NCI-H2196 treated with DMSO at 0.1 percent for 48 hours (cell line): Measurements from ENCODE around the gene SPOCD1.

Experiments used
- DNase-seq: peaks from one replicate; lab custom pipeline; 2025; ENCODE audit not compliant: unreplicated experiment; lab: John Stamatoyannopoulos, UW

The SPOCD1 gene

DNA sequence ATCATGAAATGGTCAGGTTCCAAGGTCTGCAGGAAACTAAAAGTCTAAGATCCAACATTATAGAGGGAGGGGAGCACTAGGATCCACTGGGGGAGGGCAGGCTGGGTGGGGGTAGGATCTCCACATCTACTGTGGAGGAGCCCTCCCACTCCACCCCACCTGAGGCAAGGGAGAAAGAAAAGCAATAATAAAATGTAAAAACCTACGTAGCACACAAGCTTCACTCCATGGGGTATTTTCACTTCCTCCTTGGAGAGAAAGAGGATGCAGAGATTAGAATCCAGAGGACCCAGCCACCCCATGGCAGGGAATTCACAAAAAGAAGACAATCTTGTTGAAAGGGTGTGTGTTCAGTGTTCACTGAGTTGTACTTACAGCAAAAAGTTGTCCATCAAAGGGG is 14.4 kb downstream of the SPOCD1 start:
- DNase-seq, result no peak

DNA sequence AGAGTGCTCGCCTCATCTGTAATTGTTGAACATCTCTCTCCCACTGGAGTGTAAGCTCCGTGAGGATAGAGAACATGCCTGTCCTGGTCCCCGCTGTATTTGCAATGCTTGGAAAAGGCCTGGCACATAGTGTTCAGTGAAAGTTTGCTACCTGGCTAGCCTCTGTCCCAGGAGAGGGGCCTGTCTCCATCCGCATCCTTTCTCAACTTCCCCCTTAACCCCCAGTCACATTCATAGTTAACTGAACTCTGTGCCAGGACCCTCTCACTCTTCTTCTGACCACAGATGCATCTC is 15.2 kb downstream of the SPOCD1 start:
- no peak for DNase-seq

DNA sequence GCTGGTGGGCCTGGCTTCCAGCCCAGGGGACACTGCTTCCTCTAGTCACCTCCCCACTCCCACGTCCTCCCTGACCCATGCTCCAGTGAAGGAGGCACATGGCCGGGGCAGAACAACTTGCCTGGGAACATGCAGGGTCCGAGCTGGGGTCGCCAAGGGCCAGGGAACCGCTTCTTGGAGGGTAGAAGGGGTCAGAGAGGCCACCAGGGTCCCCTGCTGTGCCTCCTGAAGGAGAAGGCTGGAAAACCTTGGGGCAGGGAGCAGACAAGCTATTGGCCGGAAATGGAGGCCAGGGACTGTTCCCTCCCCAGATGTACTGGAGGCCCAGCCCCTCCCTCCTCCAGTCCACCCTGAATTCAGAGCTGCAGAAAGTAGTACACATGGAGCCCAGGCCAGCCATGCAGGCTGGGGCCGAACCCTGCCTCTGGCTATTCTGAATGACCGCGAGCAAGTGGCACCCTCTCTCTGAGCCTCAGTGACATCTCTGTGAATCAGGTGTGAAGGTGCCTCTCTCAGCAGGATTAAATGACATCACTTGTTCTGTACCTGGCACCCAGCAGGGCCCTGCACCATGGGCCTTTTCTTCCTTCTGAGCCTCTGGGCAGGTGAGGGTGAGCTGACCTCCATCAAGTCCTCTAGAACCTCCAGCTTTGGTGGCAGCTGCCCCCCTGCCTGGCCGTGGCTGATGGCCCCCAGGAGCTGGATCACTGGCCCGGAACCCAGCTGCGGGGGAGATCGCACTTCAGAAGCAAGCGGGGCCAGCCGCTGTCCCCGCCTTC is 15.7 kb downstream of the SPOCD1 start:
- no peak for DNase-seq

DNA sequence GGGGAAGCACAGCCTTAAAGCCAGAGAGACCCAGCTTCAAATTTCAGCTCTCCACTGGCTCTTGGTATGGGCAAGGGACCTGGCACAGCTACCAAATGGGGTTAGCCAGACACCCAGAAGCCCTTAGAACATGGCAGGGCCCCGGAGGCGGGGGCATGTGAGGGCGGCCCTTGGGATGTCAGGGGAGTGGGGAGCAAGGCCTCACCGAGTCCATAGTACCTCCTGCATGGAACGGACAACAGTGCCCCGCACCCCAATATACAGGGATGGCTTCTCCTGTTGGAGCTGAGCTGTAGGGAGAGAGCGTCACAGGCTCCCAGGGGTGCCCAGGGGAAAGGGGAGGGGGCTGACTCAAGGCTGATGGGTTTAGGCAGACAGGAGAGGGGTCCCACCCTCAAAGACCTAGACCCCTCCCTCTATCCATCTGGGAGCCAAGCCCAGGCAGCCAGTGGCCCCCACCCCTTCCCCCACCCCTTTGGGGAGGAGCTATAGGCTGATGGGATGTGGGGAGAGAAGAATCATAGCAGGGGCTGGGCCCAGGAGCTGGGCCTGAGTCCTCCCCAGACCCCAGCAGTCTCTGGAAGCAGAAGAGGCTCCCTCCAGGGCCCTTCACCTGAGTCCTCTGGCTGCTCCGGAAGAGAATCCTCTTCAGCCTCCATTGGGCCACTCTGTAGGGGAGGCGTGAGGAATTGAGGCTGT is 16.5 kb downstream of the SPOCD1 start:
- no peak for DNase-seq

DNA sequence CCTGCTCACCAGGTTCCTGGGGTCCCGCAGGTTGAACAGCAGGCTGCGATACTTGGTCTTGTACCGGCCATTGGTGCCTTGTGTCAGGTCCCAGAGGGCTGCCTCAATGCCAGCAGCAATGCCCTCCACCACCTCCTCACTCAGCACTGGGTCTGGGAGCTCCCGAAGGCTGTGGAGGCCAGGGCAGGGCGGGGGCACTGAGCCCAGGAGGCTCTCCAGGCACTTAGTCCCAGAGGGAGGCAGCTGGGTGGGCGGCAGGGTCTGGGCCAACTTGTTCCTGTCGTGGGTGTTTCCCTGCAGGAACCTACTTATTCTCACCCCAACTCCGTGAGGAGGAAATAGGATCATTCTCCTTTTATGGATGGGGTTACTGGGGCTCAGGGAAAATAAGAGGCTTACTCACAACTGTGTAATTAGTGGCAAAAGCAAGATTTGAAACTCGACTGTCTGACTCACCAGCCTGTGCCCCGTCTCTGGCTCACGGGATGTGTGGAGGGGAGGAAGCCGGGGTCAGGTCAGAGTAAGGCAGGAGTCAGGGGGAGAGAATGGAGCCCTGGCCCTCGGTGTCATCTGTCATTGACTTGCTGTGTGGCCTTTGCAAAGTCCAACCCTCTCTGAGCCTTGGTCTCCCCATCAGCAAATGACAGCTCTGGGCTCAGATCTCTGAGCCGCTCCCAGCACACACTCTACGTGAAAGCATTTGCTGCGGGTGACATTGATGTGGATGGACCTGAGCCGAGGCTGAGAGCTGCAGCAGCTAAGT is 17.2 kb downstream of the SPOCD1 start:
- no peak for DNase-seq

DNA sequence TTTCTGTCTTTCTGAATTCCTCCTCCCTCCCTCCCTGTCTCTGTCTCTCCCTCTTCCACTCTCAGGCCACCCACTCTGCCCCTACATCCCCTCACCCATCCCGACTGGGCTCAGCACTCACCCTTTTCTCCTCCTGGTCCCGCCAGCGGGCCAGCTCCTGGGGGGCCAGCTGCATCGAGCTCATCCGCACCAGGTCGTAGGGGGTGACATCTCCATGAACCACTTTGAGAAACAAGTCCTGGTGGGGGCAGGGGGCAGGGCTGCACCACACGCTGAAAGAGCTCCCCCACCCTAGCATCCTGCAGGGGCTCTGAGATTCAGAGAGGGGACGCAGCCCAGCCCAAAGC is 17.8 kb downstream of the SPOCD1 start:
- no peak for DNase-seq

DNA sequence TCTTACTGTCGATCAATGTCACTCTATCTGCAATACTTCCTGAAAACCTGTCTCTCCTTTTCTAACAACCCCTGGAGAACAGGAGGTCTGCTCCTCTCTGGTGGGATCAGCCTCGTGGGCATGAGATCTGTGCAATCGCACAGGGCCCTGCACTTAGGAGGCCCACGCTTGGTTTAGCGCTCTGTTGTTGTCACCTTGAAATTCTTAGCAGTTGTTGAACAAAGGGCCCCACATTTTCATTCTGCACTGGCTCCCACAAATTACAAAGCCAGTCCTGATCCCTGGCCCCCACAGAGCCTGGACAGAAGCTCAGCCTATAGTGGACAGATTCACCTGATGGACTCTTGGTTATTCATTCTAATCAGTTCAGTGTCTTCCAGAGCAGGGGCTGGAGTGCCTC is 18.6 kb downstream of the SPOCD1 start:
- no peak for DNase-seq

DNA sequence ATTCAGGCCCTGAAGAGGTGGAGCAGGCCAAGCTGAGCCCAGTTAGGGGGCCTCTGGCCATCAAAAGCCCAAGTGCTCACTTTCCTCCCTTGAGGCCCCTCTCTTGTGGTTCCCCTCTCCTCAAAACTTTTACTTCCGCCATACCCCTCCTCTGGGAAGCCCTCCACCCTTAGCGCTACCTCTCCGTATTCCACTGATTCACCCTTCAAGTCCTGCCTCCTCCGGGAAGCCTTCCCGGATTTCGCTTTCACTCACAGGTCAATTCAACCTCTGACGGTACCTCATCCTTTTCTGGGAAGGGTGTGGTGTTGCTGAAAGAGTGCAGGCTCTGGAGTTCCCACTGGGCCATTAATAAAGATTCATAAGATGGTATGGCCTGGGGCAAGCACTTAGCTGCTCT is 19.1 kb downstream of the SPOCD1 start:
- no peak for DNase-seq

DNA sequence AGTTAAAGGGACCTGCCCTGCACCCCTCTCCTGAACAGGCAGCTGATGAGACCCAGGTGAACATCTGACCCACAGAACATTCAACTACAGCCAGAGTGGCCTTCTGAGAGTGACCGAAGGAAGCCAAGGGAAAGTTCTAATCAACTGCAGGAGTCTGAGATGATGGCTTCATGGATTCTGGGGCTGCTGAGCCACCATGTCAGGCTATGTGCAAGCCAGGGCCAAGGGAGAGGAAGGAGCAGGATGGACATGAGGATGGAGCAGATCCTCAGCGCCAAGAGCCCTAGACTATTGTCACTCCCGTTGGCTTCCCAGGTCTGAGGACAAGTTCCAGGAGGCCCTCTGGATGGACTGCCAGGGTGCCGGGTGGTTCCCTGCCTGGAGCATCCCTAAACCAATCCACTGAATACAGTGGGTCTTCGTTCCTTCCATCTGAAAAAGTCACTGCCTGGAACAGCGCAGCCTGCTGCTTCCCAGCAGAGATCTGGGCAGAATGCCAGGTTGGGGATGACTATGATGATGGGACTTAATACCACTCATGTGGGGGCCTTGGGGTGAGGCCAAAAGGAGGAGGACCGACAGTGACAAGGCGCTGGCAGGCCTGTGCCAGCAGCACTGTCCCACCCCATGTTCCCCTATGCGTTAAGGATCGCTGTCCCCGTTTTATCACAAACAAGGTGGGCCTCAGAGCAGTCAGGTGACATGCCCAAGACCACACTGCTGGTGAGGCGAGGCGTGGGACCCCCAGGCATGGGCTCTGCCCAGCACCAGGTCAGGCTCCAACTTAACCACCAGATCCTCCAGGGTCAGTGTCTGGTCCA is 19.8 kb downstream of the SPOCD1 start:
- no peak for DNase-seq

DNA sequence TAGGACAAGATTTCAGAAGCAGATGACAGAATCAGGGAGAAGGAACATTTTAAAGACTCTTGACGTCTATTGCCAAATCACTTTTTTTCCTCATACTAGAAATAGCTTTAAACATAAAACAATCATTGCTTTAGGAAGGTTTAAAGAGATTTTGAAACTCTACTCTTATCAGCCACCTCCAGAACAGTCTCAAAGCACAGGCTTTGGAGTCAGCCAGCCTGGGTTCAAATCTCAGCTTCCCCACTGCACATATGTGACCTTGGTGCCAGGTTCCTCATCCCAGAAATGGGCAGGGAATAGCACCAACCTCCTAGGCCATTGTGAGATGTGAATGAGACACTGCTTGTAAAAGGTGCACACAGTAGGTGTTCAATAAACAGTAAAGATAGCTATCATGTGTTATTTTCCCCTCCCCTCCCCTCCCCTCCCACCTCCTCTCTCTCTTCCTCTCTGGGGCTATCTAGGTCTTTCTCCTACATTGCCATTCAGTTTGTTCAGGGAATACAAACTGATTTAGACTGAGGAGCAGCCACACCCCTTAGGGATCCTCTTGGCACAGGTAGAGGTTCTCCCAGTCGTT is 20.6 kb downstream of the SPOCD1 start:
- DNase-seq, result no peak

DNA sequence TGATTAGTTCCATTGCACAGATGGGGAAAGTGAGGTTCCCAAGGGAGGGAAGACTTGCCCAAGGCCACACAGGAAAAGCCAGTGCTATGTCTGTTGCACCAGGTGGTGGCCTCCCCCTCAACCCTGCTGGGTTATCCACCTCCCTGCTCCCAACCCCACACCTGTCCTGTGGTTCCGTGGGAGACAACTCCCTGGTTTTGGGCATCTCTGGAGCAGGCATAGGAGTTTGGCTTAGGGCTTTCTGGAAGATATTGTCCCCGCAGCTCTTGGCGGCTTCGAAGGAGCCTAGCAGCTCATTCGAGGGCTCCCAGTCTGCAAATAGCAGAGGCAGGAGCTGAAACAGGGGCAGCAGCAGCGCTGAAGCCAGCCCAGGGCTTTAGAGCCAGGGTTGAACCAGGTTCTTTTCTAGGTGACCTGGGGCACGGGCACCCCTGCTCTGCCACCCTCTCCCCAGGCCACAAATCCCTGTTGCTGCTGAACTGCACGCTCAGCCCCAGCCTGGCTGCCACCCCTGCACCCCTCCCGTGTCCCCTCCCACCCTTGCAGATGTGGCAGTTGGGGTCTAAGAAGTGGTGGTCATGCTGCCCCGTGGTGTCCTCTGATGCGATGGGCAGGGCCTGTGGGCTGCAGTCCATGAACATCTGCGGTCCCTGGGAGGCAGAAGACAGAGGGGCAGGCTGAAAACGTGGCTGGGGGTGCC is 22.1 kb downstream of the SPOCD1 start:
- no peak for DNase-seq

DNA sequence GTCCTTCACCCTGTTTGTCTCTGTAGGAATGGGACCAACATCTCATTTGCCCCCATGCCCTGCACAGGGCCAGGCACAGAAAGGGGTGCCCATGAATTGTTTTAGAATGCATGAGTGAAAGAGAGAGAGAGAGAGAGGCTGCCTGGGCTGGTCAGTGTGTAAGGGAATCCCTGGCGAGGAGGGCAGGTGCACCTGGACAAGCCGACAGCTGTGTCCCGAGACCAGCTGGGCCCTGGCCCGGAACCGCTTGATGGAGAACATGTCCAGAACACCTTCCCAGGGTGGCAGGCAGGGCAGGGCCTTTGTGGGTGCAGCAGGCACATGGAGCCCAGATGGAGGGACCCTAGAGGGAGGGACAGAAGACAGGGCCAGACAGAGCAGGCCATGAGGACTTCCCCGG is 22.7 kb downstream of the SPOCD1 start:
- no peak for DNase-seq

DNA sequence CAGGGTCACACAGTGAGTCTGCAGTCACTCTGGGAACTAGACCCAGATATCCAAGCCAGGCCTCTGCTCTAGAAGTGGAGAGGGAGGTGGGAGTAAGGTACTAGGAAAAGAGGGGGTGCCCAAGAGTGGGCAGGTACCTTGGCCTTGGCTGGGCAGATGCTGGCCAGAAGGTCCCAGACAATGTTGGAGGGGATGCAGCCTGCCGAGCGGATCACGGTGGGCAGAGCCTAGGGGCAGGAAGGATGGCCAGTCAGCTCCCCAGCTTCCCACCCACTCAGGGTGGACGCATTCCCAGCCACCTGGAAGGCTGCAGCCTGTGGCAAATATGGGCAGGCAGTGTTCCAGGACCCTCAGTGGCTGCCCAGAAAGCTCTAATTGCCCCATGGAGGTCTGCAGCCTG is 23.3 kb downstream of the SPOCD1 start:
- no peak for DNase-seq

DNA sequence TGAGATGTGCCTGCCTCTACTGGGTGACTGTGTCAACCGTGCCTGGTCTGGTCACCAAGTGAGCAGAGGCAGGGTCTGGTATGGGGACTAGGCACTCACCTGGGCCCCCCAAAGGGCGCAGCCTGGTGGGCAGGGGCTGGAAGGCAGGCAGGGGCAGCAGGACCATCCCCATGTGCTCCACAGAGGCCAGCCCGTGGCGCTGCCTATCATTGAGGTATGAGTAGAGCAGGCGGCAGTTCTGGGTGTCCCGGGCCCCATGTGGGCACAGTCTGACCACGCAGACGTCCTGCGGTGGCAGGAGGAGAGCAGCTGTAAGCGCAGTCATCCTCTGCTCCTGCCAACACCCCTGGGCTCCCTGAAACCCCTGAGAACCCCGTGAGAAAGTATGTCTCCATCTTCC is 23.7 kb downstream of the SPOCD1 start:
- DNase-seq, result no peak

DNA sequence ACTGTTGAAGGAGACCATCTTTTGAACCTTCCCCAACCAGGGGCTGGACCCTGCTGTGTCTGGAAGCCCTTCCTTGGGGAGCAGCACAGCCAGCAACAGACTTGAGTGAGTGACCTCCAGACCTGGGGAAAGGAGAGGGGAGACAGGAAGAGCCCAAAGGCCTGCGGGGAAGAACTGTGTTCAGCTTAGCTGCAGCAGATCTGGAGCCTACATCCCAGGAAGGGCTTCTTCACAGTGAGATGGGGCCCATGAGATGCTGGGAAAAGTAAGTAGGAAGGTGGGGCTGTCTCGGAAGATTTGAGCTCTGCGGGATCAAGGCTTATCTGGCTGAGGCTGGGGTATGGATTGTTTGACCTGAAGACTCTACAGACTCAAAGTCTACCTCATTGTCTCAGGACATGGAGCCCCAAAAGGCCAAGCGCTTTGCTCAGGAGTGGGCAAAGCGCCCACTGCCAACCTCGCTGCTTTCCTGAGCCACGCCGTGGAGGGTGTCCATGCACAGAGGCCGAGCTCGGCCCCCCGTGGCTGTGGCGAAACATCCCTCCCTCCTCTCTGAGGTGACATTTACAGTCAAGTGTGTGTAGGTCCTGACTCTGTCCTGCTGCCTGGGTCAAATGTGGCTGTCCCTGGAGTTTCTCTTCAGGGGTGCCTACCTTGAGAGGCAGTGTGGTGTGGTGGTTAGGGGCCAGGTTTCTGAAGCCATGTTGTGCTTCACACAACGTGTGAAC is 24.5 kb downstream of the SPOCD1 start:
- no peak for DNase-seq

DNA sequence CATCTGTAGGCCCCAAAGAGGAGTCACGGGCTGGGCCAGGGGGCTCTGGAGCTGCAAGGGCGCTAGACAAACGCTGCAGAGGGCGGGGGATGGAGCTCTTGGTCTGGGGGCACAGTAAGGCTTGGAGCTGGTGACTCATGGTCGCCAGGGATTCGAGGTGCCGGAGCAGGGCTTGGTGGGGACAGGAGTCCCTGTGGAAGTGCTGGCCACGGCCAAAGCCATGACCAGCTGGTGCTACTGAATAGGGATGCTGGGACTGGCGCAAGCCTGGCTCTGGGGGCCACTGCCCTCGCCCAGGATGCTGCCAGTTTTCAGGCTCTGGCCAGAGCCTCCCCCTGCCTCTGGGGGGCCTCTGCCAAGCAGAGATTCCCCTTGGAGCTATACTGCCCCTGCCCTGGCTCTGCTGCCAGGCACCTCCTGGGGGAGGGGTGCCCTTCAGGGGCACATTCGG is 25.2 kb downstream of the SPOCD1 start:
- DNase-seq, result no peak

DNA sequence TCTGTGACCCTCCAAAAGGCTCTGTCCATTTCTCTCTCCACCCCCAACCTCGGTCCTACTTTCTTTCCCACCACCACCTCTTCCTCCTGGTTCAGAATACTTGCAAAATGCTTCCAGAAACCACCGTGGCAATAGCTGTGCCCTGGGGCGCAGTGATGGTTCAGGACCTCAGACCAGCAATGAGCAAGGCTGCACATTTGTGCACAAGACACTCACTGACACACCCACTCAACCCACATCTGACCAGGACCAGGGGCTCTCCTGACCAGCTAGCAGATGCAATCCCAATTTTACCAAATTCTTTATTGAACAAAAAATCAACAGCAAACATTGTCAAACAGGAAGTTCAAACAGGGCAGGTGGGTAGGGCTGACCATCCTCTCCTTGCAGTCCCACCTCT is 25.7 kb downstream of the SPOCD1 start:
- no peak for DNase-seq

DNA sequence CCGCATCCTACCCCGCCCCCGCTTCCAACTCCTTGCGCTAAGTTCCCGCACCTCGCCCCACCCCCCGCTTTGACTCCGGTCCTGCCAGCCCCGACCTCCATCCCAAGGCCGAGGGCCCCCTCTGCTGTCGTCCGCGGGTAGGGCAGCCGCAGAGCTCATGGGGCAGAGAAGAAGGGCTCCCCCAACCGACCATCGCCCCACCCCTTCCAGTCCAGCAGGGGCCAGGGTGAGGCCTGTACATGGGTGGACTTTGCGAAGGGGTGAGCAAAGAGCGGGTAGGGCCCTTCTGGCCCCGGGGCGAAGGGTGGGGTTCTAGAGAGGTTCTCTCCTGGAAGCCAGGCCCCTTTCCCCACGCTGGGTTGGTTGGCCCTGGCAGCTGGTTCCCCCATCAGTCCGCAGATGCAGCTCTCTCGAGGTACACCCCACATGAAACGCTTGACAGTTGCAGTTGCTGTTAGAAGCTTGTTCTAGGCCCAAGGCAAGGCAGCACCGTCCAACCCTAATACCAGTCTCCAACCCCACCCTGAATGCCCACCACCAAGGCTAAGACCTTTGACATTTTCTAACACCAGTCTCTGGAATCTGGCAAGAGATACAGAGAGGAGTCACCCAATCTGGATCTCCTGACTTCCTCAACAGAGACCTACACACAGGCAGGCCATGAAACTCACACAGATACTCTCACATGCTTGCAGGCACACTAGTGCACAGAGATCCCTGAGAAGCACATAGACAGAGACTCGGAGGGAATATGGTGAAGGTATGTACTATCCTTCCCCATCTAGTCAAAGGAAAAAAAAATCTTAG is 26.4 kb downstream of the SPOCD1 start:
- DNase-seq, result peak; percentile 72

DNA sequence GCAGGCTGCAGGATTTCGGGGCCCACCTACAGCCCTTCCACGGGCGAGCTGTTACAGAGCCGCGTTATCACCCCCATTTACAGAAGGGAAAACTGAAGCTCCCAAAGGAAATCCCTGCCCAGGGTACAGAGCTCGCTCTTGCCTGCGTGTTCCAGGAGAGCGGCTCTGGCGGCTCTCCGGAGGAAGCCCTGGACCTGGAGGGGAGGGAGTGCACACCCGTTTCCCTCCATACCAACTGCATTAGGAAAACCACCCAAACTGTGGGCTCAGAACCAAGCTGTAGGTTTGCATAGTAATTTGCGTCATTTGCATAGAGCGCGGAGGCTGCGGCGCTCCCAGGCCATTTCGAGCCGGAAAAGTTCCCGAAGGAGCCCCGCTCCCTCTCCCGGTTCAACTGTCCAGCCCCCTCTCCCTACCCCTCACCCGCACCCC is 27.0 kb downstream of the SPOCD1 start:
- DNase-seq, result peak; percentile 59
